Fibroblast of peridontal ligament (primary cell): ENCODE results near the gene CHMP5.

Source experiments
- DNase-seq: peaks from one replicate; pipeline ENCODE4 v3.0.0-alpha.2; 2010; ENCODE audit errors: extremely low read depth

Gene CHMP5

DNA sequence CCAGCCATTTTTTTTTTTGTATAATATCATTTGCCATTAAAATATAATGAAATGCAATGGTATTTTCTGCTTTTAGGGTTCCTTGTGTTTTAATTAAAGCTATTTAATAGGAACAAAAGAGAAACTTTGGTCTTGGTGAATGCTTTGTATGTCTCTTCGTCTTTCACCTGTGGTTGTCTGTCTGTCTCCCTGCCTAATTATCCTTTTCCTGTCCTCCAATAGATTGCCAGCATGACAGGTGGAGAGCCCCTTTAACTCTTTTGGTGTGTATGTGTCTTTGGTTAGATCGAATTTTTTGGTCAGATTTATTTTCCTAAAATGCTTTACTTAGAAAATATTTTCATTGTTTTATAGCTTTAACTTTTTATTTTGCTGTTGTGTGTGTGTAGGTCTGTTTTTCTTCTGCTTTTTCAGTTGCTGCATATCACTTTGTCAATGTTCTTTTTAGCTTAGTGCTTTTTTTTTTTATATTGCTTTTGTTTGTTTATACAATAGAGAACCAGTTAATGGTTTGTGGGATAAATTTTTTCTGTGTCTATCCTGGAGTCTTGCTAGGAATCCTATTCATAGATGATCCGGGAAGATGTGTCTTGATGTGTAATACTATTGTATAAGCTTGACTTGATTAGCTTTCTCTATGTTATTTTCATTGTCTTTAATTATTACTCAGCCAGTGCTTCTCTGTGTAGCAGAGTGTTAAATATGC is 8.6 kb downstream of the CHMP5 start:
- peak; percentile 38 for DNase-seq

- DNase-seq: no peak
Measured at GRCh38 chr9:33273972-33274328, 9.1 kb downstream of the CHMP5 start.

GRCh38 chr9:33277484-33277883 is 12.6 kb downstream of the CHMP5 start:
- DNase-seq: no peak

DNA sequence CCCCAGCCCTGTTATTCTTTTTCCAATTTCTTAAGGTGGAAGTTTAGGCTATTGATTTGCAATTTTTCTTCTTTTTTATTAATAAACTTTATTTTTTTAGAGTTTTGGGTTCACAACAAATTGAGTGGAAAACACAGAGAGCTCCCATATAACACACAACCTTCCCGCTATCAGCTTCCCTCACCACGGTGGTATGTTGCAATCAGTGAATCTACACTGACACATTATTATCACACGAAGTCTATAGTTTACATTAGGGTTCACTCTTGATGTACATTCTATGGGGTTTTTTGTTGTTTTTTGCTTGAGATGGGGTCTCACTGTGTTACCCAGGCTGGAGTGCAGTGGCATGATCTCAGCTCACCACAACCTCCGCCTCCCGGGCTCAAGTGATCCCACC is 20.7 kb downstream of the CHMP5 start:
- DNase-seq: no peak

DNA sequence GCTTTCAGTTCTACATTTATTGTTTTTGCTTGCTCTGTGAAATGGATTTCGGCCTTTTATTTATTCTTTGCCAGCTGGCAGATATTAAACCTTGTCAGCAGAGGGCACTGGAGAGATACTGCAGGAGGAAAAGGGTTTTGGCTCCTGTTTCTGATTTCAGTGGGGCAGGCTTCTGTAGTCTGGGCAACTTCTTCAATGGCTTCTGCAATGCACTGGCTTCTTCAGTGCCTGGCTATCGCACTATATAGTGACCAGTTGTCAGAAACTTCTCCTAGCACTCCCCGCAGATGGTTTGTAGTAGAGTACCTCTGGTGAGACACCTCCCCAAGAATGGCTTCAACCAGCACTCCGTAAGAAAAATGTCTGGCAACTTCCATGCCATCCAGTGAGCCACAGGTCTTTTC is 22.2 kb downstream of the CHMP5 start:
- DNase-seq: peak; percentile 86

- DNase-seq: no peak
Measured at GRCh38 chr9:33288235-33288634, 23.4 kb downstream of the CHMP5 start.

DNA sequence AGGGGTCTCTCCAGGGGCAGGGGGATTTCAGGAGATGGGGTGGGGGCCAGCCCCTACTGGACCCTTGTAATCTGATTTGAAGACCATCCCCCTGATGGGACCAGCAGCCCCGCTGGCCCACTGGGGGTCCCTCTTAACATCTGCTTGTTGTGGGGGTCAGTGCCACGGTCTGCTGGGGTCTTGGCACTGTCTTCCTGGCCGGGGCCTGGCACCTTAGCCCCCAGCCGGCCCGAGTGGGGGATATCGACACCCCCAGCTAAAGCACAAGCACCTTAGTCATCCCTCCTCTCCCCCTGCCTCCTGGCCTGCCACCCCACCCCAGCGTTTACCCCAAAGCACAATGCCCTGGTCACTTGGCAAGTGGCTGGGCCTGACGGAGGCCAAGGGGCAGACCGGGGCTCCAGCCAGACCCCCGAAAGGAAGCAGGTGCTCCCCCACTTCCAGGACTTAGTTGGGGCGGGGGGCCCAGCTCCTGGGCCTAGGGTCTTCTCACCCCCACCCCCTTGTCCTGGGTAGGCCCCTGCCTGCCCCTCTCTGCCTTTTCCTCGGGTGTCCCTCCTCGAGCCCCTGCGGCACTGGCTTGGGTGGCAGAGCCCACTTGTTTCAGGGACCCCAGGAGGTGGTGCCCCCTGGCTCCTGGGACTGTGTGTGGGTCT is 24.1 kb downstream of the CHMP5 start:
- no peak for DNase-seq

GRCh38 chr9:33289496-33289895 is 24.6 kb downstream of the CHMP5 start:
- DNase-seq: no peak

GRCh38 chr9:33289936-33290246 is 25.0 kb downstream of the CHMP5 start:
- no peak for DNase-seq

DNA sequence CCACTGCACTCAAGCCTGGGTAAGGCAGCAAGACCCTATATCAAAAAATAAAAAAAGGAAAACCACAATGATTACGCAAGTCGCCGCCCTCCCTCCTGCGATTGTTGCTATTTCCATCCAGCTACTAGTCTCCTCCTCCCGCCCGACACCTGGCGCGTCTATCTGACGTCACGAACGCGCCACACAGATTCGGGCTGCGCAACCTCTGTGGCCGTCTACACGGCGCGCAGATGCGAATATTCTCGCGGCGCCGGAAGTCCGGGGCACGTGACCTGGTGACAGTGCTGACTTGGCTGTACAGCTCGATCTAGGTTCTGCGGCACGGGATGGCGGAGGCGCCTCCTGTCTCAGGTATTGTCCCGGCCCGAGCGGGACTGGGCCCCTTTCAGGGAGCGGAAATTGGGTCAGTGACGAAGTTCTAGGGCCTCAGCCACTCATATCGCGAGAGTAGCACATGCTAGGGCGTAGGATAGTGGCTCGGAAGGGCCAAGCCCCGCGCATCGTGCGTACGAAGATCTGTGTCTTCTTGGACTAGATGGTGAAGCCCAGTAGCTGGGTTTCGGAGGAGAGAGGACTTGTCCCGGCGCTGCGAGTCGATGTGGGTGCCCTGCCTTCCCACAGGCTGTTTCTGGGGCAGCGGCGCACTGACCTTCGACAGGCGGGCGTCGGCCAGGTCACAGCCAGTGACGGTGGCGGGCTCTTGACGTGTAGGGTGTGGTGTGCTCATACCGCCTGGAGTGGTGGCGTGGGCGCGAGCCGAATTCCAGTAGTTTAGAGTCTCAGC is 25.6 kb downstream of the CHMP5 start, which contains the start of gene NFX1:
Gene NFX1 (plus strand): TSS at position 270 of the 784 bp plus-strand sequence. CDS start 57 bp downstream, at position 327.
- DNase-seq: peak; percentile 99

DNA sequence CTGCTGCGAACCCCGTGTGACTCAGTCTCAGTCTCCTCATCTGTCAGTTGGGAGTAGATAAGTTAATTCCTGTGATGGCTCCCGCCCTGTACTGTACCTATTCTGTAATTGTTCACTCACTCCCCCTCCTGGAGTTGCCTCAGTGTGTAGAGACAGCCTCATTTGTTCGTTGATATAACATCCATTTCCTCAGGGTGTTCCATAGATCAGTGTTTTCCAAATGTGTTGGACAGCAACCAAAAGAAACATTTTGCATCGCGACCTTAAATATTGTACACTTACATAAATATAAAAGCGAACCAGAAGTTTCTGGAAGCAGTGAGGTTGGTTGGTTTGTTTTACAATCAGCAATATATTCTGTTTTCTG is 26.2 kb downstream of the CHMP5 start:
- DNase-seq: no peak

- no peak for DNase-seq
Measured at GRCh38 chr9:33291901-33292300, 27.1 kb downstream of the CHMP5 start.

DNA sequence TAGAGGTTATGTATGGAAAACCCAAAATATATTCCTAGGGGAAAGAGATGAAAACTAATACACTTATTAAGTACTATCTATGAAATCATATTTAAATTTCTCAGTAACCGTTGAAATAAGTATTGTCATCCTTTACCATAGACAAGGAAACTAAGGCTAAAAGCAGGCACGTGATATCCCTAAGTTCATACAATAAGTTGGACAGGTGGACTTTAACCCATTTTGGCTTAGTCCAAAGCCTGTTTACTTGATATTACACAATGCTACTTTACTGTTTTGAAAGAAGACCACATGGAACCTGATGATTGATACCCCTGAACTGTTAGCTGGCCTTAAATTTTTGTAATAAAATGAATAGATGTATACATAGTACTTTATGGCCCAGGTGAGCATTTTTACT is 28.9 kb downstream of the CHMP5 start:
- DNase-seq: no peak

DNA sequence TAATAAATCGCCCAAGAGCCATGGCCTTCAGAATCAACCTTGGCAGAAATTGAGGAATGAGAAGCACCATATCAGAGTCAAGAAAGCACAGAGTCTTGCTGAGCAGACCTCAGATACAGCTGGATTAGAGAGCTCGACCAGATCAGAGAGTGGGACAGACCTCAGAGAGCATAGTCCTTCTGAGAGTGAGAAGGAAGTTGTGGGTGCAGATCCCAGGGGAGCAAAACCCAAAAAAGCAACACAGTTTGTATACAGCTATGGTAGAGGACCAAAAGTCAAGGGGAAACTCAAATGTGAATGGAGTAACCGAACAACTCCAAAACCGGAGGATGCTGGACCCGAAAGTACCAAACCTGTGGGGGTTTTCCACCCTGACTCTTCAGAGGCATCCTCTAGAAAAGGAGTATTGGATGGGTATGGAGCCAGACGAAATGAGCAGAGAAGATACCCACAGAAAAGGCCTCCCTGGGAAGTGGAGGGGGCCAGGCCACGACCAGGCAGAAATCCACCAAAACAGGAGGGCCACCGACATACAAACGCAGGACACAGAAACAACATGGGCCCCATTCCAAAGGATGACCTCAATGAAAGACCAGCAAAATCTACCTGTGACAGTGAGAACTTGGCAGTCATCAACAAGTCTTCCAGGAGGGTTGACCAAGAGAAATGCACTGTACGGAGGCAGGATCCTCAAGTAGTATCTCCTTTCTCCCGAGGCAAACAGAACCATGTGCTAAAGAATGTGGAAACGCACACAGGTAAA is 30.0 kb downstream of the CHMP5 start:
- DNase-seq: no peak

DNA sequence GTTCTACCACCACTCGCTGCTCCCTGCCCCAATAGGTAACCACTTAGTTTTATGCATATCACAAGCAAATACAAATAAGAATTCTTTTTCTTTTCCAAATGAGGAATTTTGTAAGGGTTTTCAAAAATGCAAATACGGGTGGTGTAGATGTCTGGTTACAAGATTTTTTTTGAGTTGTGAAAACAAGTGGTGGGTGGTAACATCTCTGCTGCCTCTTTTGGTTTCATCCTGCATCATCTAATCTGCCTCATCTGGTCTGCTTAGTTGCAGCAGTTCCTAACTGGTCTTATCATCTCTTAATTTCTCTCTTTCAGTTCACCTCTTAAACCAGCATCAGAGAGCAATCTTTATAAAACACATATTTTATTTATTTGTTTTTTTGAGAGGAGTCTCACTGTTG is 30.7 kb downstream of the CHMP5 start:
- DNase-seq: no peak

DNA sequence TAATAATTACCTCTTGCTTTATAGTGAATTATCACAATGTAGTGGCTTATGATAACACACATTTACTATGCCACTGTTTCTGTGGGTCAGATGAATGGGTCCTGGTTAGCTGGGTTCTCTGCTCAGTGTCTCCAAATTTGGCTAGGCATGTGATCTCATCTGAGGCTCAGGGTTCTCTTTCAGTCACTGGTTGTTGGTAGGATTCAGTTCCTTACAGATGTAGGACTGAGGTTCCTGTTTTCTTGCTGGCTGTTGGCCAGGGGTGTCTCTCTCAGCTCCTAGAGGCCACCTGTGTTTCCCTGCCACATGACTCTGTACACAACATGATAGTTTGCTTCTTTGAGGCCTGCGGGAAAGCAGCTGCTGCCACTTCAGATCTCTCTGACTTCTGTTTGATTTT is 32.6 kb downstream of the CHMP5 start:
- no peak for DNase-seq

GRCh38 chr9:33300546-33300945 is 35.7 kb downstream of the CHMP5 start:
- no peak for DNase-seq

GRCh38 chr9:33304362-33304761 is 39.5 kb downstream of the CHMP5 start:
- DNase-seq: no peak

GRCh38 chr9:33306037-33306436 is 41.2 kb downstream of the CHMP5 start:
- DNase-seq: no peak

DNA sequence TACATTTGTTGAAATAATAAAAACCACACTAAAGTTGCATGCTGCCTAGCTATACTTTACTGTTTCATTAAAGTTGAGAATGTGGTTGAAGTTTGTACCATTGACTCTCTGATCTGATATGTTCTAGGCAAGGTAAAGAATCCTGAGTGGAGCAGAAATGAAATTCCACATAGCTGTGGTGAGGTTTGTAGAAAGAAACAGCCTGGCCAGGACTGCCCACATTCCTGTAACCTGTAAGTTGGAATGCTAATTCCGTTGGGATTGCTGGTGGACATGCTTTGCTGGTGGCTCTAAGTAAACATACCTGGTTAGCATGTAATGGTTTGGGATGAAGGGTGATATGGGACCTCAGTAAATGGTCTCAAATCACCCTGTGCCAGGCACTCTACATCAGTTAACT is 42.2 kb downstream of the CHMP5 start:
- DNase-seq: no peak

- DNase-seq: no peak
Measured at GRCh38 chr9:33309903-33310302, 45.1 kb downstream of the CHMP5 start.

GRCh38 chr9:33310748-33311147 is 45.9 kb downstream of the CHMP5 start:
- DNase-seq: no peak
